Aorta (tissue), 5 donors: ENCODE measurements around the gene REPIN1. TPM values are rescaled to one million over a fixed set of nuclear protein-coding genes. Genes with fewer than 3 reads are reported as not detected.

ENCODE experiments used
- ATAC-seq: fragments of 200-7000 bp; cut with Tn5 transposase; one replicate; pipeline ENCODE4 v1.9.1; 2022; ENCODE audit warnings: moderate library complexity; ENCODE audit not compliant: low FRiP score
- DNase-seq, 2 donors: peaks; one replicate each; pipeline ENCODE4 v3.0.0-alpha.2; 2020
- H3K27ac ChIP-seq, 2 donors: one replicate each; pipeline ENCODE4 v1.5.1; 2013; ENCODE audit warnings: low read length in 2 of 2, mild to moderate bottlenecking in 2 of 2, moderate library complexity in 2 of 2, control low read depth in 1 of 2, inconsistent platforms in 1 of 2, low read depth in 1 of 2
- H3K27me3 ChIP-seq, 2 donors: one replicate each; pipeline ENCODE4 v1.6.1; 2013; ENCODE audit warnings: control low read depth in 1 of 2, low read length in 1 of 2, mild to moderate bottlenecking in 1 of 2, moderate library complexity in 1 of 2; ENCODE audit not compliant: insufficient read depth in 2 of 2, control insufficient read depth in 1 of 2
- H3K36me3 ChIP-seq, 2 donors: one replicate each; pipeline ENCODE4 v1.6.1; 2013; ENCODE audit warnings: control low read depth in 1 of 2, low read length in 1 of 2, mild to moderate bottlenecking in 1 of 2; ENCODE audit not compliant: insufficient read depth in 2 of 2, control insufficient read depth in 1 of 2
- H3K4me1 ChIP-seq, 2 donors: one replicate each; pipeline ENCODE4 v1.6.1; 2013; ENCODE audit warnings: low read length in 2 of 2, control low read depth in 1 of 2, mild to moderate bottlenecking in 1 of 2, moderate library complexity in 1 of 2; ENCODE audit not compliant: insufficient read depth in 2 of 2, control insufficient read depth in 1 of 2
- H3K4me3 ChIP-seq, 2 donors: one replicate each; pipeline ENCODE4 v1.5.1; 2013; ENCODE audit warnings: low read length in 2 of 2, control low read depth in 1 of 2, mild to moderate bottlenecking in 1 of 2
- H3K9me3 ChIP-seq: one replicate; pipeline ENCODE4 v1.6.1; 2013; ENCODE audit warnings: mild to moderate bottlenecking, low read length; ENCODE audit not compliant: control insufficient read depth
- WGBS, 2 donors: extraction: QIAGEN DNeasy Blood & Tissue Kit; methylation state at CpG; one replicate each; pipeline ENCODE4 v1.1.7; 2013; 5-methylcytosine and 5-hydroxymethylcytosine counted together
- intact Hi-C, 2 donors: fragments of 100-400 bp; cut with DNase I; formaldehyde crosslinking; loops; one replicate each; pipeline versions ENCODE4 v1.14.2 to v1.15.0; 2022
- polyA plus RNA-seq, 2 donors: library from polyadenylated mRNA; stranded (reverse); fragments of 200-250 nt; gene quantifications; one replicate each; pipeline ENCODE4 v1.2.3, GENCODE V29; 2013
- total RNA-seq, 2 donors: library from RNA; stranded (reverse); fragmentation: NEBNext Ultra II Directional; extraction: Animal tissue kit (Norgen Biotek cat#: 25700); gene quantifications; one replicate each; pipeline ENCODE4 v1.2.1, GENCODE V29; 2021
- donor health status: healthy with polysubstance abuse.
- donor health status: Bipolar disorder and iron deficiency.
- donor health status: DM: no; HTN: no; CAD: no.
- donor health status: DM: no; HTN: no; CAD: no.
- donor health status: DM: yes; HTN: yes; CAD: no.

The REPIN1 gene
- total and polyA plus RNA-seq, 4 donors: 19.7 to 56.7 (median 48.4) TPM

DNA sequence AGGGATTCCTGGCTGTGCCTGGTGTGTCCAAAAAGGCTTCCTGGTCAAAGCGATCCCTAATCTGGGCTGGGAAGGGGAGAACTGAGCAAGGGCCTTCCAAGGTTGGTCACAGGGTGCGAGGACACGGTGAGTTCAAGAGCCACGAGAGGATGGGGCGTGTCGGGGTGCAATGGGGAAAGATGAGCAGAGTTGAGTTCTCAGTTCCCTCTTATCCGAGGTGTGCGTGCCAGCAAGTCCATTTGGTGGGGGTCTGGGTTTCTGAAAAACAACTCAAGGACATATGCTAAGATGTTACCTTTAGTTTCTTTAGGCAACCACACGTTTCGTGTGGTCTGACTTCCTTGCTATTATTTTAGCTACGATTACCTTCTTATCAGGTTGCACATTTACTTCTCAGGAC is 11.8 kb downstream of the REPIN1 start:
- Histone ChIP-seq H3K9me3 (no peaks in the 10 kb centered on the region), H3K27ac (no peak overlapping the region), H3K27me3 (no peaks in the 10 kb centered on the region), H3K4me3 (no peak overlapping the region), H3K4me1 (no peaks in the 10 kb centered on the region), H3K36me3 (no peaks in the 10 kb centered on the region)
- intact Hi-C loops: loop anchor here in 1 of 2 donors (10.0 kb wide), 1 partner anchor 96 kb away; no protein-coding TSS in a partner anchor
- WGBS, 2 donors: 83 to 87% methylated on average over 11 of the region's 11 CpGs
- DNase-seq: no peak
- no peak for ATAC-seq

DNA sequence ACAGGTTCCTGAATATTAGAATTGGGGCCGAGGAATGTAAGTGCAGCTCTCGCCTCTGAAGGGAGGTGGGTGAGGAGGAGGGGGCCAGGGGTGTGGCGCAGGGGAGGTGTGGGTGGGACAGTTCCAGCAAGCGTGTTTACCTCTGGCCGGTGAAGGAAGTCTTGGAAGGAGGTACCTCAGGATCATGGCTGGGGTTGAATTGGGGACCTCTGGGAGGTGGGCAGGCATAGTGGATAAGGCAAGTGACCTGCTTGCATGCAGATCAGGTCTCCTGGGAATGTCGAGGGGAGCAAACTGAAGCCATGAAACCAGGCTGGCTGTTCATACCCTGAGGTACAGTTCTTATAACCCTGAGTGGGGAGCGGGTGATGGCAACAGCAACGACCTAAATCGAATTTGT is 12.5 kb downstream of the REPIN1 start:
- 86 to 87% methylated on average over 9 of the region's 9 CpGs for WGBS, 2 donors
- Histone ChIP-seq H3K9me3 (no peaks in the 10 kb centered on the region), H3K4me1 (no peaks in the 10 kb centered on the region), H3K27ac (no peak overlapping the region), H3K4me3 (no peak overlapping the region), H3K36me3 (no peaks in the 10 kb centered on the region), H3K27me3 (no peaks in the 10 kb centered on the region)
- ATAC-seq: no peak
- intact Hi-C loops: loop anchor here in 1 of 2 donors (10.0 kb wide), 1 partner anchor 96 kb away; no protein-coding TSS in a partner anchor
- DNase-seq: no peak

DNA sequence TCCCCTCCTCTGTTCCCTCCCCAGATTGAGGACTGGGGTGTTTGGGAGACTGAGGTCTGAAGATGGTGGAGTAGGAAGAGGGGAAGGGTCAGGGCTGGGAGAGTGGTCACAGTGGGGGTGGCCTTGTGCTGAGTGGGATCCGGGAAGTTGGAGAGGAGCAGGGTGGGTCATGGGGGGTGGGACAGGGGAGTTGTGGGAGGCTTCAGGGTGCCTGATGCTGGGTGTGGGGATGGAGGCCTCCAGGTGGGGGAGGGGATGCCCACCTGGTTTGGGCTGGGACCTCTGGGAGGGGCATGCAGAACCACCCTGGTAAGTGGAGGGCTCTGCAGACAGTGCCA is 13.1 kb downstream of the REPIN1 start:
- intact Hi-C loops: loop anchor here in 1 of 2 donors (10.0 kb wide), 1 partner anchor 97 kb away; no protein-coding TSS in a partner anchor
- H3K9me3 ChIP-seq: no peaks in the 10 kb centered on the region
- ATAC-seq (no peak), DNase-seq (no peak)
- no peak overlapping the region for H3K27ac ChIP-seq
- H3K27me3 ChIP-seq: no peaks in the 10 kb centered on the region
- H3K4me3 ChIP-seq: no peak overlapping the region
- H3K36me3 ChIP-seq: no peaks in the 10 kb centered on the region
- 97 to 100% methylated on average over 1 of the region's 1 CpG for WGBS, 2 donors
- no peaks in the 10 kb centered on the region for H3K4me1 ChIP-seq

DNA sequence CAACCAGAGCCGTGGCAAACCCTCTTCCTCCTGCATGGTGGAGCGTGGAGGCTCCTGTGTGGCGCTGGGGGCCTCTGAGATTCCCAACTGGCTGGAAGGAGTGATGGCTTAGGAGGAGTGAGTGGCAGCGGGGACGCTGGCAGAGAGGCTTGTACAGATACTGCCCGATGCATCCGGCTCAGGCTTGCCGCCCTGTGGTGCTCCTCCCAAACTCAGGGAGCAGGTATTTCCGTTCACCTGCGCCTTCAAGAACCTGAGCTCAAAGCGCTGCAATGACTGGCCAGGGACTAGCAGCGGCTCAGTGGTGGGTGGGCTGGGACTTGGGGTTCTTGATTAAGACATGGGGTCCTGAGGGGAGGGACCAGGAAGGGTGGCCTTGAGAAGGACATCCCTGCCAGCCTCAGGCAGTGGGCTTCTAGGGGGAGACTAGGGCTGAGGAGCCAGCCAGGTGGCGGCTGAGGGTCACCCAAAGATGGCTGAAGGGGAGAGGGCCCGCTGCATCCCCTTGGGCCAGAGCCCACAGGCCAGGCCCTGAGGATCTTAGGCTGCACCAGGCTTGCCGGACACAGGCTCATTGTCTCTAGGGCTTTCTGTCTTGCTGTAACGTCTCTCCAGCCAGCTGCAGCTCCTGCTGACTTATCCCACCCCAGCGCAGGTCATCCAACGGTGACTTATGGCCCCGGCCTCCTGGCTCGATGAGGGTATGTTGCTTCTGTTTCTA is 13.7 kb downstream of the REPIN1 start:
- Histone ChIP-seq H3K36me3 (no peaks in the 10 kb centered on the region), H3K4me3 (no peak overlapping the region), H3K4me1 (no peaks in the 10 kb centered on the region), H3K27ac (no peak overlapping the region), H3K27me3 (no peaks in the 10 kb centered on the region), H3K9me3 (no peaks in the 10 kb centered on the region)
- WGBS, 2 donors: 90 to 92% methylated on average over 19 to 20 of the region's 20 CpGs
- ATAC-seq (no peak), DNase-seq (no peak)
- intact Hi-C loops: loop anchor here in 1 of 2 donors (10.0 kb wide), 1 partner anchor 97 kb away; no protein-coding TSS in a partner anchor

DNA sequence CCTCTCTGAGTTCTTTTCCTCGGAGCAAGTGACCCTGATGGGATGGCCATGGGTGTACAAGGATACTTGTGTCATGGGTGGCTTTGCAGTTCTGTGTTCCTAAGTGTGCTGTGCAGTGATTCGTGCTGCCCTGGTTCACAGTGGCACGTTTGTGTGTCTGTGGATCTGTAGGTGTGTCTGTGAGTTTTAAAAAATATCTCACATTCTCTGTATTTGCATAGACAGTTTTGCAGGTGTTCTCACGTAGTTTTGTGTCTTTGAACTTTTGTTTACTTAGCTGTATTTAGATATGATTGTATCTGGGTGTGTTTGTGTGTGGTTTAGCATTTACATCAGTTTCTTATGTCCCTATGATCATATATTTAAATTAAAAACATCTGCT is 14.2 kb downstream of the REPIN1 start:
- H3K4me1 ChIP-seq: no peaks in the 10 kb centered on the region
- no peaks in the 10 kb centered on the region for H3K27me3 ChIP-seq
- no peak overlapping the region for H3K27ac ChIP-seq
- intact Hi-C loops: loop anchor here in 1 of 2 donors (10.0 kb wide), 1 partner anchor 98 kb away; no protein-coding TSS in a partner anchor
- H3K4me3 ChIP-seq: no peak overlapping the region
- no peak for ATAC-seq
- 72% methylated on average over 4 of the region's 4 CpGs for WGBS, 2 donors
- H3K36me3 ChIP-seq: no peaks in the 10 kb centered on the region
- DNase-seq: no peak
- H3K9me3 ChIP-seq: no peaks in the 10 kb centered on the region

DNA sequence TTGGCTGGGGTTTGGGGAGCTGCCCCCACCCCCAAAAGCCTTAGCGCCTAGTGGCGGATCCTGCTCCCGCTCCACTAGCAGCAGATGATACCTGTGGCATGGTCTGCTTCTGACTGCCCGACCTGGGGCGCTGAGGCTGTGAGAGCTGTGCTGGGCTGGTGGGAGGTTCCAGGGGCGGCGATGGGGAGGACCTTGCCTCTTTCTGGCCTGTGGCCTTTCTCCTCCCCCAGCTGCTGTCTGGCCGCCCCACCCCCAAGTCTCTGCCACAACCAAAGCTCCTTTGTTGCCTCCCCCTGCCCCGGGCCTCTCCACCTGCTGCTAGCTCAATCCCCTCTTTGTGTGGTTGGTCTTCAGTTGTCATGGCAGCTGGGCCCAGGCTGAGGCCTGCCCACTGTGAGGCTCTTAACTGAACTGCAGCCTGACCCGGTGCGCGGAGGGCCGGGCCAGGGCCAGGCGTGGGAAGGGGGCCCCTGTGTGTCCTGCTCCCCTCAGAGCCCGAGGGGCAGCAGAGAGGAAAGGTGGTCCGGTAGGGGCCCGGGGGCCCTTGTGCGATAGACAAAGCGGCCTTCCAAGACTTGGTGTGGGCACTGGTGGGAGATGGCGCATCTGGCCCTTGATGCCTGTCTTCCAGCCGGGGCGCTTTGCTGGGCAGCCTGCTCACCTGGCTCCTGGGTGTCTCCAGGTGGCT is 15.2 kb downstream of the REPIN1 start:
- Histone ChIP-seq H3K27ac (no peak overlapping the region), H3K9me3 (no peaks in the 10 kb centered on the region), H3K27me3 (no peaks in the 10 kb centered on the region), H3K4me1 (no peaks in the 10 kb centered on the region), H3K4me3 (no peak overlapping the region), H3K36me3 (no peaks in the 10 kb centered on the region)
- WGBS, 2 donors: 84 to 85% methylated on average over 21 to 22 of the region's 22 CpGs
- DNase-seq (peak in 1 of 2 donors; percentile 73), ATAC-seq (no peak)
- intact Hi-C loops: loop anchor here in 1 of 2 donors (10.0 kb wide), 1 partner anchor 99 kb away; no protein-coding TSS in a partner anchor

DNA sequence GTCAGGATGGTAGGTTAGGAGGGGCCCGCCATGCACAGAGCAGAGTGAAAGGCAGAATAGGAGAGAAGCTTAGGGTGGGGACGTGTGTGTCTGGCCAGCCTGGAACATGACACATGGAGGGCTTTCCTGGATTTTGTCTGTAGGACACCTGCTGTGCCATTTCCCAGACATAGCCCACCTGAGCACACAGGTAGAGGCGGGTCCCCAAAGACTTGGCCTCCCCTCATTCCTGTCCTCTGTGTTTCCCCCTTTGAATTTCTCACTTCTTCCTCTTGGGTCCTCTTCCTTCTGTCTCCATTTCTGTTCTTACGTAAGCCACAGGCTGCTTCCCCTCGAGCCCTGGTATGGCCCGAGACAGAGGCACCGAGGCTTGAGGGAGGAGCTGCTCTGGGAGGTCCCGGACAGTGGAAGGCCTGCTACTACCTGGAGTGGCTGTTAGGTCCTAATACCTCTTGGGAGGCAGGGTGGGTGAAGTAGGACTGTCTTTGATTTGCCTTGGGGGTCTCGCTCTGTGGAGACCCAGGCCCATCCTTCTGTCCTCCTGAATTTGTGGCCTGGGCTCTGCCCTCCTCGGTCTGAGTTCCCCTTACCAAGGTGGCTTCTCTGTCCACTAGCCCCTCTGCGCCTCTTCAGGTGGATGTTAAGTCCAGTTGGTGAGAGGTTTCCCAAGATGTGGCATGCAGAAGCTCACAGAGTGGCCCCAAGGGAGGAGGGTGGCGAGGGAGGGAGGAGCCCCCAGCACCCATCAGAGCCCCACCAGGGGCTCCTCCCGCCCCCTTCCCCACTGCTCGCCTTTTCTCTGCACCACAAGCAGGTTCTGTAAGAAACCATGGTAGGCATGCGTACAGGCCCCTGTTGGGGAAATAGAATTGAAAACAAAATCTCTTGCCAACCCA is 16.0 kb downstream of the REPIN1 start:
- ATAC-seq (no peak), DNase-seq (peak in 1 of 2 donors; percentile 38)
- Histone ChIP-seq H3K4me3 (no peak overlapping the region), H3K4me1 (no peaks in the 10 kb centered on the region), H3K27ac (no peak overlapping the region), H3K36me3 (no peaks in the 10 kb centered on the region), H3K27me3 (no peaks in the 10 kb centered on the region), H3K9me3 (no peaks in the 10 kb centered on the region)
- intact Hi-C loops: loop anchor here in 1 of 2 donors (10.0 kb wide), 1 partner anchor 100 kb away; no protein-coding TSS in a partner anchor
- 85 to 88% methylated on average over 15 of the region's 15 CpGs for WGBS, 2 donors

DNA sequence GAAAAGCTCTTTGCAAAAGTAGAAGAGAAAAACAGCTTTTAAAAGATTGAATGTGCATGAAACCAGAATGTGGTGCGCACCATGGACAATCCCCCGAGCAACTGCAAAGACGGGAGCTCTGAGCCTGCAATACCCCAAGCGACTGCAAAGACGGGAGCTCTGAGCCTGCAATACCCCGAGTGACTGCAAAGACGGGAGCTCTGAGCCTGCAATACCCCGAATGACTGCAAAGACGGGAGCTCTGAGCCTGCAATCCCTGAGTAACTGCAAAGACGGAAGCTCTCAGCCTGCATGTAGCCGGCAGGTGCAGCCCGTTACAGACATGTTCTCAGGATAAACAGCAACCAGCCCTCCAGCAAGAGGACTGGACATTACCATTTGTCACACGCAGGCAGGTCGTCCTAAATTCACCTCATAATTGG is 16.7 kb downstream of the REPIN1 start:
- intact Hi-C loops: loop anchor here in 1 of 2 donors (10.0 kb wide), 1 partner anchor 101 kb away; no protein-coding TSS in a partner anchor
- H3K27ac ChIP-seq: no peak overlapping the region

More for the DNA sequence above, 16.7 kb downstream of the REPIN1 start:
- Histone ChIP-seq H3K4me1 (no peaks in the 10 kb centered on the region), H3K27me3 (no peaks in the 10 kb centered on the region), H3K4me3 (no peak overlapping the region), H3K36me3 (no peaks in the 10 kb centered on the region), H3K9me3 (no peaks in the 10 kb centered on the region)
- WGBS, 2 donors: 86 to 91% methylated on average over 14 of the region's 14 CpGs
- ATAC-seq (no peak), DNase-seq (peak in 1 of 2 donors; percentile 12)
